ENCODE data around the gene SPHK2.

SPHK2 gene

DNA sequence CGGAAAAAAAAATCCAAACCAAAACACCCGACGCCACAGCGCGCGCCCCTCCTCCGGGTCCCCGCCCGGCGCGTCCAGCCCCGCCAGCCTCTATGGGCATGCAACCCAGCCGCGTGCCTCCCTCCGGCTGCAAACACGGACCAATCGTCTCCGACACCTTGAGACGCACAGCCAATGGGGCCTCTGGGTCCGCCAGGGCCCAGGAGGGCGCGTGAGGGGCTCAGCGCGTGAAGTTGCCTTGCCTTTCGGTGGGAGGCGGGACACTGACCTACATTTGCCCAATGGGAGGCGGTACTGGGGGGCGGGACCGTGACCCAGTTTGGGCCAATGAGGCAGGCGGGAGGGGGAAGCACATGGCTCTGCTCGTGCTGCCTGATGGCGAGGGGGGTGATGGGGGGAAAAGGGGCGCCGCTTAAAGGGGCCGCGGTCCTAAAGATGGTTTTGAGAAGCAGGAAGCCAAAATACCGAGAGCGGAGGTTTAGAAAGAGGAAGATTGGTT lies 18.2 kb downstream of the SPHK2 start (continued):
- TF ChIP-seq, protein P1, sequence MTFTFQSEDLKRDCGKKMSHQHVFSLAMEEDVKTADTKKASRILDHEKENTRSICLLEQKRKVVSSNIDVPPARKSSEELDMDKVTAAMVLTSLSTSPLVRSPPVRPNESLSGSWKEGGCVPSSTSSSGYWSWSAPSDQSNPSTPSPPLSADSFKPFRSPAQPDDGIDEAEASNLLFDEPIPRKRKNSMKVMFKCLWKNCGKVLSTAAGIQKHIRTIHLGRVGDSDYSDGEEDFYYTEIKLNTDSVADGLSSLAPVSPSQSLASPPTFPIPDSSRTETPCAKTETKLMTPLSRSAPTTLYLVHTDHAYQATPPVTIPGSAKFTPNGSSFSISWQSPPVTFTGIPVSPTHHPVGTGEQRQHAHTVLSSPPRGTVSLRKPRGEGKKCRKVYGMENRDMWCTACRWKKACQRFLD (tag by site-specific recombination; IDR thresholded peaks at IDR 0.05): no peak
- TF ChIP-seq ZNF626 (tag by site-specific recombination; IDR thresholded peaks at IDR 0.05): no peak
- no peak for TF ChIP-seq ZNF596 (tag by site-specific recombination; IDR thresholded peaks at IDR 0.05)
- no peak for TF ChIP-seq YY1 (tag by site-specific recombination; IDR thresholded peaks at IDR 0.05)
- TF ChIP-seq ZNF23 (tag by site-specific recombination; IDR thresholded peaks at IDR 0.05; ENCODE audit: borderline replicate concordance): no peak
- TF ChIP-seq, protein P2, sequence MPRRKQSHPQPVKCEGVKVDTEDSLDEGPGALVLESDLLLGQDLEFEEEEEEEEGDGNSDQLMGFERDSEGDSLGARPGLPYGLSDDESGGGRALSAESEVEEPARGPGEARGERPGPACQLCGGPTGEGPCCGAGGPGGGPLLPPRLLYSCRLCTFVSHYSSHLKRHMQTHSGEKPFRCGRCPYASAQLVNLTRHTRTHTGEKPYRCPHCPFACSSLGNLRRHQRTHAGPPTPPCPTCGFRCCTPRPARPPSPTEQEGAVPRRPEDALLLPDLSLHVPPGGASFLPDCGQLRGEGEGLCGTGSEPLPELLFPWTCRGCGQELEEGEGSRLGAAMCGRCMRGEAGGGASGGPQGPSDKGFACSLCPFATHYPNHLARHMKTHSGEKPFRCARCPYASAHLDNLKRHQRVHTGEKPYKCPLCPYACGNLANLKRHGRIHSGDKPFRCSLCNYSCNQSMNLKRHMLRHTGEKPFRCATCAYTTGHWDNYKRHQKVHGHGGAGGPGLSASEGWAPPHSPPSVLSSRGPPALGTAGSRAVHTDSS (tag by site-specific recombination; IDR thresholded peaks at IDR 0.05): no peak
- TF ChIP-seq ZNF239 (tag by site-specific recombination; IDR thresholded peaks at IDR 0.05): no peak
- TF ChIP-seq ZNF248 (tag by site-specific recombination; IDR thresholded peaks at IDR 0.05): no peak
- TF ChIP-seq ZNF132 (tag by site-specific recombination; IDR thresholded peaks at IDR 0.05; ENCODE audit: borderline replicate concordance): no peak
- TF ChIP-seq, protein P3, sequence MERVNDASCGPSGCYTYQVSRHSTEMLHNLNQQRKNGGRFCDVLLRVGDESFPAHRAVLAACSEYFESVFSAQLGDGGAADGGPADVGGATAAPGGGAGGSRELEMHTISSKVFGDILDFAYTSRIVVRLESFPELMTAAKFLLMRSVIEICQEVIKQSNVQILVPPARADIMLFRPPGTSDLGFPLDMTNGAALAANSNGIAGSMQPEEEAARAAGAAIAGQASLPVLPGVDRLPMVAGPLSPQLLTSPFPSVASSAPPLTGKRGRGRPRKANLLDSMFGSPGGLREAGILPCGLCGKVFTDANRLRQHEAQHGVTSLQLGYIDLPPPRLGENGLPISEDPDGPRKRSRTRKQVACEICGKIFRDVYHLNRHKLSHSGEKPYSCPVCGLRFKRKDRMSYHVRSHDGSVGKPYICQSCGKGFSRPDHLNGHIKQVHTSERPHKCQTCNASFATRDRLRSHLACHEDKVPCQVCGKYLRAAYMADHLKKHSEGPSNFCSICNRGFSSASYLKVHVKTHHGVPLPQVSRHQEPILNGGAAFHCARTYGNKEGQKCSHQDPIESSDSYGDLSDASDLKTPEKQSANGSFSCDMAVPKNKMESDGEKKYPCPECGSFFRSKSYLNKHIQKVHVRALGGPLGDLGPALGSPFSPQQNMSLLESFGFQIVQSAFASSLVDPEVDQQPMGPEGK (tag by site-specific recombination; IDR thresholded peaks at IDR 0.05): peak; percentile 95
- TF ChIP-seq OSR2 (tag by site-specific recombination; IDR thresholded peaks at IDR 0.05): no peak
- peak; percentile 97 for TF ChIP-seq KLF8 (tag by site-specific recombination; IDR thresholded peaks at IDR 0.05)
- TF ChIP-seq, protein P4, sequence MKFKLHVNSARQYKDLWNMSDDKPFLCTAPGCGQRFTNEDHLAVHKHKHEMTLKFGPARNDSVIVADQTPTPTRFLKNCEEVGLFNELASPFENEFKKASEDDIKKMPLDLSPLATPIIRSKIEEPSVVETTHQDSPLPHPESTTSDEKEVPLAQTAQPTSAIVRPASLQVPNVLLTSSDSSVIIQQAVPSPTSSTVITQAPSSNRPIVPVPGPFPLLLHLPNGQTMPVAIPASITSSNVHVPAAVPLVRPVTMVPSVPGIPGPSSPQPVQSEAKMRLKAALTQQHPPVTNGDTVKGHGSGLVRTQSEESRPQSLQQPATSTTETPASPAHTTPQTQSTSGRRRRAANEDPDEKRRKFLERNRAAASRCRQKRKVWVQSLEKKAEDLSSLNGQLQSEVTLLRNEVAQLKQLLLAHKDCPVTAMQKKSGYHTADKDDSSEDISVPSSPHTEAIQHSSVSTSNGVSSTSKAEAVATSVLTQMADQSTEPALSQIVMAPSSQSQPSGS (tag by site-specific recombination; IDR thresholded peaks at IDR 0.05; ENCODE audit: low read depth): no peak
- no peak for TF ChIP-seq ZNF621 (tag by site-specific recombination; IDR thresholded peaks at IDR 0.05)
- TF ChIP-seq ZNF16 (tag by site-specific recombination; IDR thresholded peaks at IDR 0.05; ENCODE audit: low read depth): no peak
- no peak for TF ChIP-seq HOXD13 (CRISPR knock-in tag; IDR thresholded peaks at IDR 0.05; ENCODE audit: borderline replicate concordance)
- no peak for TF ChIP-seq ZNF660 (tag by site-specific recombination; IDR thresholded peaks at IDR 0.05)
- TF ChIP-seq, protein P5, sequence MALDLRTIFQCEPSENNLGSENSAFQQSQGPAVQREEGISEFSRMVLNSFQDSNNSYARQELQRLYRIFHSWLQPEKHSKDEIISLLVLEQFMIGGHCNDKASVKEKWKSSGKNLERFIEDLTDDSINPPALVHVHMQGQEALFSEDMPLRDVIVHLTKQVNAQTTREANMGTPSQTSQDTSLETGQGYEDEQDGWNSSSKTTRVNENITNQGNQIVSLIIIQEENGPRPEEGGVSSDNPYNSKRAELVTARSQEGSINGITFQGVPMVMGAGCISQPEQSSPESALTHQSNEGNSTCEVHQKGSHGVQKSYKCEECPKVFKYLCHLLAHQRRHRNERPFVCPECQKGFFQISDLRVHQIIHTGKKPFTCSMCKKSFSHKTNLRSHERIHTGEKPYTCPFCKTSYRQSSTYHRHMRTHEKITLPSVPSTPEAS (tag by site-specific recombination; IDR thresholded peaks at IDR 0.05): no peak
- TF ChIP-seq, protein P6, sequence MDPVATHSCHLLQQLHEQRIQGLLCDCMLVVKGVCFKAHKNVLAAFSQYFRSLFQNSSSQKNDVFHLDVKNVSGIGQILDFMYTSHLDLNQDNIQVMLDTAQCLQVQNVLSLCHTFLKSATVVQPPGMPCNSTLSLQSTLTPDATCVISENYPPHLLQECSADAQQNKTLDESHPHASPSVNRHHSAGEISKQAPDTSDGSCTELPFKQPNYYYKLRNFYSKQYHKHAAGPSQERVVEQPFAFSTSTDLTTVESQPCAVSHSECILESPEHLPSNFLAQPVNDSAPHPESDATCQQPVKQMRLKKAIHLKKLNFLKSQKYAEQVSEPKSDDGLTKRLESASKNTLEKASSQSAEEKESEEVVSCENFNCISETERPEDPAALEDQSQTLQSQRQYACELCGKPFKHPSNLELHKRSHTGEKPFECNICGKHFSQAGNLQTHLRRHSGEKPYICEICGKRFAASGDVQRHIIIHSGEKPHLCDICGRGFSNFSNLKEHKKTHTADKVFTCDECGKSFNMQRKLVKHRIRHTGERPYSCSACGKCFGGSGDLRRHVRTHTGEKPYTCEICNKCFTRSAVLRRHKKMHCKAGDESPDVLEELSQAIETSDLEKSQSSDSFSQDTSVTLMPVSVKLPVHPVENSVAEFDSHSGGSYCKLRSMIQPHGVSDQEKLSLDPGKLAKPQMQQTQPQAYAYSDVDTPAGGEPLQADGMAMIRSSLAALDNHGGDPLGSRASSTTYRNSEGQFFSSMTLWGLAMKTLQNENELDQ (tag by site-specific recombination; IDR thresholded peaks at IDR 0.05; ENCODE audit: low read depth): no peak
- TF ChIP-seq ZNF394 (tag by site-specific recombination; IDR thresholded peaks at IDR 0.05; ENCODE audit: borderline replicate concordance): no peak
- TF ChIP-seq ZNF146 (tag by site-specific recombination; IDR thresholded peaks at IDR 0.05): no peak
- TF ChIP-seq KLF10 (tag by site-specific recombination; IDR thresholded peaks at IDR 0.05): peak; percentile 97
- TF ChIP-seq ZNF623 (tag by site-specific recombination; IDR thresholded peaks at IDR 0.05): no peak
- no peak for TF ChIP-seq ZNF174 (tag by site-specific recombination; IDR thresholded peaks at IDR 0.05)
- peak; percentile 80 for TF ChIP-seq ZNF76 (tag by site-specific recombination; IDR thresholded peaks at IDR 0.05; ENCODE audit: borderline replicate concordance, low read depth)
- TF ChIP-seq ZNF416 (tag by site-specific recombination; IDR thresholded peaks at IDR 0.05): no peak
- TF ChIP-seq, protein P7, sequence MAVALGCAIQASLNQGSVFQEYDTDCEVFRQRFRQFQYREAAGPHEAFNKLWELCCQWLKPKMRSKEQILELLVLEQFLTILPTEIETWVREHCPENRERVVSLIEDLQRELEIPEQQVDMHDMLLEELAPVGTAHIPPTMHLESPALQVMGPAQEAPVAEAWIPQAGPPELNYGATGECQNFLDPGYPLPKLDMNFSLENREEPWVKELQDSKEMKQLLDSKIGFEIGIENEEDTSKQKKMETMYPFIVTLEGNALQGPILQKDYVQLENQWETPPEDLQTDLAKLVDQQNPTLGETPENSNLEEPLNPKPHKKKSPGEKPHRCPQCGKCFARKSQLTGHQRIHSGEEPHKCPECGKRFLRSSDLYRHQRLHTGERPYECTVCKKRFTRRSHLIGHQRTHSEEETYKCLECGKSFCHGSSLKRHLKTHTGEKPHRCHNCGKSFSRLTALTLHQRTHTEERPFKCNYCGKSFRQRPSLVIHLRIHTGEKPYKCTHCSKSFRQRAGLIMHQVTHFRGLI (tag by site-specific recombination; IDR thresholded peaks at IDR 0.05): 0 out of 2 replicates have a peak, but pooled peaks have one; percentile 26
- TF ChIP-seq, protein P8, sequence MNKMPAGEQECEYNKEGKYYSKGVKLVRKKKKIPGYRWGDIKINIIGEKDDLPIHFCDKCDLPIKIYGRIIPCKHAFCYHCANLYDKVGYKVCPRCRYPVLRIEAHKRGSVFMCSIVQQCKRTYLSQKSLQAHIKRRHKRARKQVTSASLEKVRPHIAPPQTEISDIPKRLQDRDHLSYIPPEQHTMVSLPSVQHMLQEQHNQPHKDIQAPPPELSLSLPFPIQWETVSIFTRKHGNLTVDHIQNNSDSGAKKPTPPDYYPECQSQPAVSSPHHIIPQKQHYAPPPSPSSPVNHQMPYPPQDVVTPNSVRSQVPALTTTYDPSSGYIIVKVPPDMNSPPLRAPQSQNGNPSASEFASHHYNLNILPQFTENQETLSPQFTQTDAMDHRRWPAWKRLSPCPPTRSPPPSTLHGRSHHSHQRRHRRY (tag by site-specific recombination; IDR thresholded peaks at IDR 0.05): no peak
- no peak for TF ChIP-seq ZNF169 (tag by site-specific recombination; IDR thresholded peaks at IDR 0.05)

All from HEK293 (cell line).